Left hindlimb (tissue), 1 donor: Measurements from ENCODE around the gene PARK7.

ENCODE experiments used
- DNase-seq: peaks from one replicate; pipeline ENCODE4 v3.0.0-alpha.2; 2018

Gene PARK7

GRCh38 chr1:7985851-7986612, 24.5 kb downstream of the PARK7 start:
- DNase-seq, result no peak

GRCh38 chr1:7987528-7987927, 26.0 kb downstream of the PARK7 start:
- no peak for DNase-seq

GRCh38 chr1:7988576-7988975, 27.1 kb downstream of the PARK7 start:
- DNase-seq, result no peak

- no peak for DNase-seq
Measured at GRCh38 chr1:7989762-7990428, 28.4 kb downstream of the PARK7 start.

- no peak for DNase-seq
Measured at GRCh38 chr1:7991504-7992440, 30.3 kb downstream of the PARK7 start.

- DNase-seq, result no peak
Measured at GRCh38 chr1:7992885-7993284, 31.4 kb downstream of the PARK7 start.

GRCh38 chr1:7993593-7994479, 32.3 kb downstream of the PARK7 start:
- no peak for DNase-seq

- DNase-seq, result no peak
Measured at GRCh38 chr1:7994827-7995226, 33.3 kb downstream of the PARK7 start.

- DNase-seq, result no peak
Measured at GRCh38 chr1:7995437-7995836, 33.9 kb downstream of the PARK7 start.

- DNase-seq, result no peak
Measured at GRCh38 chr1:8002329-8002910, 40.9 kb downstream of the PARK7 start.

- DNase-seq, result no peak
Measured at GRCh38 chr1:8002921-8003320, 41.4 kb downstream of the PARK7 start.

- DNase-seq, result no peak
Measured at GRCh38 chr1:8003438-8004112, 42.1 kb downstream of the PARK7 start.

- no peak for DNase-seq
Measured at GRCh38 chr1:8004113-8004802, 42.7 kb downstream of the PARK7 start.

GRCh38 chr1:8004803-8005573, 43.5 kb downstream of the PARK7 start:
- peak; percentile 47 for DNase-seq

GRCh38 chr1:8006037-8006963, 44.8 kb downstream of the PARK7 start:
- no peak for DNase-seq

- DNase-seq, result no peak
Measured at GRCh38 chr1:8009043-8010002, 47.8 kb downstream of the PARK7 start.

GRCh38 chr1:8010080-8010664, 48.7 kb downstream of the PARK7 start:
- DNase-seq, result no peak
